GM18861 (cell line): Measurements from ENCODE around the gene GPD2.
"Not testable (repeated sequence)": the region's sequence is repeated elsewhere in the genome, so short reads cannot be mapped to it uniquely, and the experiment has no call there.

ENCODE experiments used
- ATAC-seq: cut with Tn5 transposase; IDR thresholded peaks from one replicate; pipeline ENCODE4 v1.9.1; 2021; ENCODE audit not compliant: unreplicated experiment

Gene GPD2

DNA sequence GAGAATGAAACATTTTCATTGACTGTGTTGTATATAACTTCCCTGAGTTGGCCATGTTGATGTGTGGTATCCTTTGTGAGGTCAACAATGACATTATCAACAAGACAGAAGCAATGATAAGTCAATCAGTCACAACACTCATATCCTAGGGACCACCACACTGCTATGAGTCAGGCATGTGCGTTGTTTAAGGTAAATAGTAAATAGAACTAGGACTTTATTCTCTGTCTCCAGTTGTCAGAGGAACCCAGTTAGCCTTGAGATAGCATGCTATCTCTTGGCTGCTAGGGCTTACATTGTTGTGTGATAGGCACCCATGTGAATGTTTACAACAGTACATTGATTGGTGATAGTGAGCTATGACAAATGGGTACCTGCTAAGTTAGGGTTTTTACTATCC is 37.3 kb downstream of the GPD2 start:
- ATAC-seq = no peak

DNA sequence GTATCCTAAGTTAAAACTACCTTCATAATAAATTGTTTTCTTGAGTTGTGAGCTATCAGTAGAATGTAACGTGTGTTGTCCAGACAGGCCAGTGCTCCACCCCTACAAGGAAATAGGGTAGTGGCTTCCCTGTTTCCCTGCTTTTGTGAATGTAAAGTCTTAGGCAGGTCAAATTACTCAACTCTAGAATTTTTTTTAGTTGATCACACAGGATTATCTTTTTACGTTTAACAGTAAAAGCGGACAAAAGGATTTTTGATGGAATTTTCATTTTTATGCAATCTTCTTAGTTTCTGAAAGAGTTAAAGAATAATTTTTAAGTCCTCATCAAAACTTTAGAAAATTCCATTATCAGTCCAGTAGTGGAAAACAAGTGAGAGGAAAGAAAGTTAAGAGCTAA is 38.2 kb downstream of the GPD2 start:
- ATAC-seq = no peak

DNA sequence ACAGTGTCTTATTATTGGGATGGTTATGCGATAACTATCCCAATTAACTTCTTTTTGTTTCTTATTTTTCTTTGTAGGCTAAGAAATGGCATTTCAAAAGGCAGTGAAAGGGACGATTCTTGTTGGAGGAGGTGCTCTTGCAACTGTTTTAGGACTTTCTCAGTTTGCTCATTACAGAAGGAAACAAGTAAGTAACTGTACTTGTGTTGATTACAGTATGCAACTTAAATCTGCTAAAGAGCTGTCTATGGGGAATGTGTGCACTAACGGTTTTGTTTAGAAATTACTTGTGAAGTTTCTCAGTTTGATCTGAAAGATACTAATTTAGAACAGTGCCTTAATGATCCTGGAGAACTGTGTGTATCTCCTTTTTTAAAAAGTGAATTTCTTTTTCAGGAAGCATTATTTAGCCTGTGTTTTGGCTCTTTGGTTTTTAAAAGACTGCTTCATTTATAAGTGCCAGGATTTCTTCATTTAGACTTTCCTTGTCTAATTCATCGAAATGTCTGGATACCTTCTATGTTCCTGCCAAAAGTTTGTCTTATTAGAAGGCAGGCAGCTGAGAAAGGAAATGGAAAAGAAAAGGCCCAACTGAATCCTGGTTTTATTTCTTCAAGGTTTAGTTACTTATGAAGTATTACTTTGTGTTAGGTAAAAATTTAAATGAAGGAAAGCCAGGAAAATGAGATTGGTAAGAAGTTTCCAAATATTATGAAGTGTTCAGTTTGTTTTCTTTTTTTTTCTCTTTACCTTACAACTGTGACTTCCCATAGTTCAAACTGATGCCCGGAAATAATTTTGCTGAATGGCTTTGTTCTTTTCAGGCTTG is 40.1 kb downstream of the GPD2 start:
- peak; percentile 38 for ATAC-seq

DNA sequence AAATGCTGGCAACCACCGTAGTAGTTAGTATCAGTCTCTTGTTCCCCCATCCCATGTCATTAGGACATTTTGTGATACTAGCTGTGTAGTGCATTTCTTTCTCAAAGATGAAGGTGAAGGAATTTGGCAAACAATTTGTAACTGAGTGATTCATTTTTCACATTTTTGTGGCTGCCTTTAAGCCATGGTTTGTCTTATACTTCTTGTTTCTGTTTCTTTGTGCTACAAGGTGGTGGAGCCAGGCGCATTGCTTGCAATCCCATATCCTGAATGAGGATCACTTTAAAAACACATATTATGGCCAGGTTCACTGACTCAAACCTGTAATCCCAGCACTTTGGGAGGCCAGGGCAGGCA is 40.6 kb downstream of the GPD2 start:
- ATAC-seq = peak; percentile 86

DNA sequence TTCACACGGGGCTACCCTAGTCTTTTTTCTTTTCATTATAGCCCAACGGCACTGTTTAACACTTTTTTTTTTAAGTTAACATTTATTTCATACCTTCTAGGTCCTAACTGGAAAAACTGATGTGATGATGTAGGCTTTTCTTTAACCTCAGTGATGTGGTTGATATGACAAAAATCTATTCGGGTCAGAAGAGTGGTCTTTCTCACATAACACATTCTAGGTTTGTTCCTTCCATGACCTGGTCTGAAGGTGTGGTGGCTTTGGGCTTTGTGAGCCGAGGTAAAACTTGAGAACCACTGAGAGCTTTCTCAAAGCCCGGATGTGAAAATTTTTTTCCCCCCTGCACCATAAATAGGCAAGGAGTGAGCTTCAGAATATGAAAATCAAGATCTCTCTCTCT is 44.2 kb downstream of the GPD2 start:
- no peak for ATAC-seq

DNA sequence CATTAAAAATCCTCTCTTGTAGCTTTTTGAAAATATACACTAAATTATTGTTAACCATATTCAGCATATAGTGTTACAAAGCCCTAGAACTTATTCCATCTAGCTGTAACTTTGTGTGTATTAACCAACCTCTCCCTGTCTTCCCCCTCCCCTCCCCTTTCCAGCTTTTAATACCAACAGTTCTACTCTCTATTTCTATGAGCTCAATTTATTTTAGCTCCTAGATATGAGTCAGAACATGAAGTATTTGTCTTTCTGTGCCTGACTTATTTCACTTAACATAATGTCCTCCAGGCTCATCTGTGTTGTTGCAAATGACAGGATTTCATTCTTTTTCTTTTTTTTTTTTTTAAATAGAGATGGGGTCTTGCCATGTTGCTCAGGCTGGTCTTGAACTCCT is 45.1 kb downstream of the GPD2 start:
- ATAC-seq = no peak

DNA sequence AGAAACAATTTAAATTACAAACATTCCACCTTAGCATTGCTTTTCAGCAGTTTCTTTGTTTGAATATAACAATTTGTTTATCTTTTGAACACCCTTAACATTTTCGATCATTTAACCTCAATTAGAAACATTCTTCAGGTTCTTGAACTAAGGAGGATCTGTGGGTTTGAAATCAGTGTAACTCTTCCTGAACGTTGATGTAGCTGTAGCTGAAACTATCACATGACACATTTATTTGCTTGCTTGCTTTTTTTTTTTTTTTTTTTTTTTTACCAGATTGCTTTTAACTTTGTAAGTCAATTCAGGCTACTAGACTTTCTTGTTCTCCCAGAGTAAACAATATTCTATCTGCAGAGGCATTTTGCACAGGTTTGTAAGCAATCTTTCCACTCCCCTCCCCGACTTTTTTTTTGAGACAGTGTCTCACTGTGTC is 47.6 kb downstream of the GPD2 start:
- no peak for ATAC-seq

DNA sequence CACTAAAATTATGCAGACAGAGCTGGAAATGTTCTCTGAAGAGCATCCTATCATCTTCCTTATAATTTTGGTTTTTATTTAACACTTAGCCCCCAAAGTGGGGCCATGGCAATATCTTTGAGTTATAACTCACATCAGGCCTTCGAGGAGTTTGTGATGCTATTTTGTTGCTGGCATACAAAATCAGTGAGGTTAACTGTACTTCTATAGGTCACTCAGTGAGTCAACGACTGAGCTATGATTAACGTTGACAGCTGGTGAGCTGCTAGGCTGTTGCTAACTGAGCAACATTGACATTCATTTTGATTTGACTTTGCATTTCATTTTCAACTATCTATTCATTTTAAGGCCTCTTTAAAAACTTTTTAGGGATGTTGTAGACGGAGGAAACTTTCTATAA is 50.0 kb downstream of the GPD2 start:
- ATAC-seq = no peak

DNA sequence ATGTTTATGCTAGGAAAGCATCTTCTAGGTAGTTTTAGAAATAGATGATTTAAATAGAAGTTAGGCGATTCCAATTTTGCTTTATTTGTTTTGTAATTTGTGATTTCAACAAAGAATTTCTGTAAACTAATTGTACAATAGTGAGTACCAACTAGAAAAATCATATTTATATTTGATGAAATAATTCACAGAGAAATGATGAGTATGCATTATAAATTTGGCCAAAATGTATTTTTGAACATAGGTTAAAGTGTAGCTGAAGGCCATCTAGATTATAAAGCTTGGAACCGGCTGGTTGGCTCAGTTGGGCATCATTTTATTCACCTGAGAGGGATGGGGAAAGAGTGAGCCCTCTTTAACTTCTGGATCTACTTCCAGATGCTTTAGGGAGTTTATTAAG is 50.4 kb downstream of the GPD2 start:
- no peak for ATAC-seq

DNA sequence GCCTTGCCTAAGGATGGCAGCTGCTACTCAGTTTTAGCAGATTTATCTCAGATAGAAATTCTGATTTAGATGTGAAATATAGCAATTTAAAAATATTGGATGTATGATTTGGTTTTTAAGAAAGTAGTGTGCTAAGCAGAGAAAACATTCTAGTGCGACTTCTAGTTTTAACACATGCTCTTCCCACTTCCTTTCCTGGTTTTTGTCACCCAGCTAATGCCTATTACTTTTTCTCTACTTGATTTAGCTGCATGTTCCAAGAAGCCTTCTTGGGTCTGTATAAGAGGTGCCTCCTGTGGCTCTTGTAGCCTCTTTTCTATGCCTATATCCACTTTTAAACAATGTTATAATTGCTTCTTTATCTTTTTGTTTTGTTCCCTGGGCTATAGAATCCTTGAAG is 53.0 kb downstream of the GPD2 start:
- ATAC-seq = no peak

DNA sequence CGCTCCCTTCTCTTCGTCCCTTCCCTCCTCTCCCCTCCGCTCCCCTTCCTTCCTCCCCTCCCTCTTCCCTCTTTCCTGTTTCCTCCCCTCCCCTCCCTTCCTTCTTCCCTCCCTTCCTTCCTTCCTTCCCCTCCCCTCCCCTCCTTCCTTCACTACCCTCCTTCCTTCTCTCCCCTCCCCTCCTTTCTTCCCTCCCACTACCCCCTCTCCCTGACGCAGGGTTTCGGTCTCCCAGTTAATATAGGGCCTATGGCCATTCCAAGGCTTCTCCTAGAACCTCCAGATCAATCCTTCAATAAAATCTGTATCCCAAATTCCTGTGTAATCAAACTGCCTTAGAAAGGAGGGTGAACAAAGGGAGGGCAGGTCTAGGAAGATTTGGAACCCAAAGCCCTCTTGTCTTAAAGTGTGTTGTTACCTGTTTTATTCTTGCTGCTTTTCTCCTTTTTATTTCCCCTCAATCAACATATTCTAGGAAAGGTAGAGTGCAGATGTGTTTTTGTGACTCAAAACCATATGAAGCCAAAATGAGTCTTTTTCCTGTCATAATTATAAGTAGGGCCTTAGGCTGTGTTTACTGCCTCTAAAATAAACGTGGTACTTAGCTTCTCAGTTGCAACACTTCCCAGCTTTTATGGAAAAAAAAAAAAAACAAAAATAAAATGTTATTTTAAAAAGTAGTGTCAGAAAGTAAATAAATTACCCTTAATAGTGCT is 53.7 kb downstream of the GPD2 start:
- no peak for ATAC-seq

DNA sequence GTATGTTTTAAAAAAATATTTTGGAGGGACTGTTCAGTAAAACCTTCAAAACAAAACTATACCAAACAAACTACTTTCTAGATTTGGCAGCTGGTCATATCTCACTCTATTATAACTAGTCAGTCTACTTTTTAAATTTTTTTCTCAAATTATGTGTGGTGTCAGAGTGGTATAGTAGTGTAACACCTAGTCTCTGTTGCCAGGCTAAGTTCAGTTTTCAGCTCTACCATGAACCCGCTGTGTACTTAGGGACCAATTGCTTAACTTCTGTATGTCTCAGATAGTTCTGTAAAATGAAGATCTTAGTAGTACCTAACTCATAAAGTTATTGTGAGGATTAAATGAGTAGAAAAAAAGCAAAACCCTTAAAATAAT is 54.3 kb downstream of the GPD2 start:
- no peak for ATAC-seq

DNA sequence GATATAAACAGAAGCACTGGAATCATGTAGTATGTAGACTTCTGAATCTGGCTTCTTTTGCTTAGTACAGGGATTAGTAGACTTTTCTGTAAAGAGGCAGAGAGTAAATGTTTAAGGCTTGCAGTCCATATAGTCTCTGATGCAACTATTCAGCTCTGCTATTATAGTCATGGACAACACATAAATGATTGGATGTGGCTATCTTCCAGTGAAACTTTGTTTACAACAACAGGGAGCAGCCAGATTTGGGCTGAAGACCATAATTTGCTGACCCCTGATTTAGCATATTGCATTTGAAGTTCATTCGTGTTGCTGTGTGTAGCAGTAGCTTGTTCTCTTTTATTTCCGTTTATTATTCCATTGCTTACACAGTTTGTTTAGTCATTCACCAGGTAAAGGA is 55.0 kb downstream of the GPD2 start:
- ATAC-seq = no peak

DNA sequence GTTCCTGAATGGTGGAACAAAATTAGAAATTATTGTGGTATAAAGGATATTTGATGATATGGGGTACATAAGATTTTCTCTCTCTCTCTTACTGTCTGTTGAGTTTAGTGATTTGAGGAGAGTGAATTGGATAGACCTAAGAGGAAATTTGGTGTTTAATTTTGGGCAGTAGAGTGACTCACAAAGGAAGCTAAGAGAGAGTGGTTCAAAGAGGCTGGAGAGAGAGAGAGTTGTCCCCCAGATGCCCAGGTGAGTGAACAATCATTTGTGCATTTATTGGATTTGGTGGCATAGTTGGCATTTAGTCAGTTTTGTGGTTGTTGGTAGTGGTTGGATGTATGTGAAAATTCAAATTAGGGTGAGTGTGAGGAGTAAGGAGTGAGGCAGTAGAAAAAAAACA is 56.8 kb downstream of the GPD2 start:
- no peak for ATAC-seq

DNA sequence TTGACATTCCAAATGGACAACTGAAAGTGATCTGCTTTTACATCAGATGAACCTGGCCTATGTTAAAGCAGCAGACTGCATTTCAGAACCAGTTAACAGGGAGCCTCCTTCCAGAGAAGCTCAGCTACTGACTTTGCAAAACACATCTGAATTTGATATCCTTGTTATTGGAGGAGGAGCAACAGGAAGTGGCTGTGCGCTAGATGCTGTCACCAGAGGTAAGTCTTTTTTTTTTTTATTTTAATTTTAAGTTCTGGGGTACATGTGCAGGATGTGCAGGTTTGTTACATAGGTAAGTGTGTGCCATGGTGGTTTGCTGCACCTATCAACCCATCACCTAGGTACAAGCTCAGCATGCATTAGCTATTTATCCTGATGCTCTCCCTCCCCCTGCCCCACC is 59.8 kb downstream of the GPD2 start:
- ATAC-seq = not testable (repeated sequence)

DNA sequence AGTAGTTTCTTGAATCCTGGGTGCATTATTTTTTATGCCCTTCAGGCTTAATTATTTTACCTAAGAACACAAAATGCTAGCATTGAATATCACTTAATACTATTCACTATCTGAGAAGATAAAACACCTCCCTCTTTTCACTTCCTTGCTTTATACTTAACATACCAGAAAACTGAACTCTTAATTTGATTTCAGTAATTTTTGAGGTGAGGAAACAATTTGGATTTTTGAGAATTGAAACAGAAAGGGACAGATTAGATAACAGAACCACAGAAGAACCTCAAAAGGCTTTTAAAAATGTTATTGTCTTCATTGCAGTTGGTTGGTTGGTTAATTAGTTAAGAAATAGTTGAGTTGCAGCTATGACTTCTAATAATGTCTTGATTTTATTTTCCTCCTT is 69.5 kb downstream of the GPD2 start:
- peak; percentile 88 for ATAC-seq

DNA sequence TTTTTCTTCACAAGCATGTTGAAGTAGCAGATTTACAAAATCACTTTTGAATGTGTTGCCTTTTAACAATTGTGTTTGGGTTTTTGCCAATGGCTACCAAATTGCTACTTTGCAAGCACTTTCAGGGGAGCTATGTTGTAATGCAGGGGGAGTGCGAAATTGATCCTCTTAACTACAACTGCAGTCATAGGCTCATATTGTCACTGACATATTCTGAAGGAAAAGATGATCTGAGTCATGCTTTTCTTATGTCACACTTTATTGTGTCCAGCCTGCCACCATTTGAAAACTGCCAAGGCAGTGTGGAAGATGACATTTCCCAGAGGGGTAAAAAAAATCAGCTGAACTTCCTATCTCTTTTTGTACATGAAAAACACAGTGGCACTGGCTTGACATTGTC is 74.9 kb downstream of the GPD2 start:
- ATAC-seq = no peak

DNA sequence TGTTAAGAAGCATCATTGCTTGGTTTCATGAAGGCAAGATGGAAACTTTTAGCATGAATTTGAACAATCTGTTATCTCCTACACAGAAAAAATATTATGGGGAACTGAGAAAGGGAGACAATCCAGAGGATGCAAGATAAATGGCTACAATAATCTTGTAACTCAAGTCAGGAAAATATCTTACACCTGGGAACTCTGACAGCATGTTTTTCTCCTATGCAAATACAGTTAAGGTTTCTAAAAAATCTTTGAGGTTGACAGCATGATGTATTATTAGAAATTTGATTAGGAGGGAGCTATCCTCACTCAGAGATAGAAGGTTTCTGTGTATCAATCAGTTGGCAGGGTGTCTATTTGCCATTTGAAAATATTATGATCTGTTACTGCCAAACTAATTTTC is 75.6 kb downstream of the GPD2 start:
- peak; percentile 65 for ATAC-seq

DNA sequence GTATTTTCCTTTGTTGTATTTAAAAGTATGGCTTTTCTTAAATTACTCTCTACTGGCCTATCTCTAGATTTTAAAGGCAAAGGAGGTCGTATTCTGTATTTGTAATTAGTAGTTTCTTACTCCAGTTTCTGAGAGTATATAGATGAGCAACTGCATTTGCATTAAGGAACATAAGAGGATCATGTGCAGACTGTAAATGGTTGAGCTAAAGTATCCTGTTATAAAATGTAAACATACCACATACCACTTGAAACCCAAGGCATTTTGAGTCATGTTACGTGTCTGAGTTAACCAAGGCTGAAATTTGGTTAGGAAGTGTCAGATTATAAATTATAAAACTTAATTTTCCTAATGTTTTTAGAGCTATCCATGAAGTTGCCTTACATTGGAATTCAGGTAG is 76.3 kb downstream of the GPD2 start:
- no peak for ATAC-seq

DNA sequence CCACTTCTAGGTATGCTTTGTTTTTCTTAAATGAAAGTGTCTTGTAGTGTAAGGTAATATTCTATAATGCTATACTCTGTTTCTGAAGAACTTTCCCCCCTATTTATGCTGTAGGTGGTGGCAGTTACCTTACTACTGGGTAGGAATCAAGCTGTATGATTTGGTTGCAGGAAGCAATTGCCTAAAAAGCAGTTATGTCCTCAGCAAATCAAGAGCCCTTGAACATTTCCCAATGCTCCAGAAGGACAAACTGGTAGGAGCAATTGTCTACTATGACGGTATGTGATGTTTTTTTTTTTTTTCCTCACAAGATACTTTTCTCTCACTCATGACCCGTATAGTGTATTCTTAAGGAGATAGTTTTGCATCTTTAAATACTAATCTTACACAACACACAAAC is 77.0 kb downstream of the GPD2 start:
- no peak for ATAC-seq

DNA sequence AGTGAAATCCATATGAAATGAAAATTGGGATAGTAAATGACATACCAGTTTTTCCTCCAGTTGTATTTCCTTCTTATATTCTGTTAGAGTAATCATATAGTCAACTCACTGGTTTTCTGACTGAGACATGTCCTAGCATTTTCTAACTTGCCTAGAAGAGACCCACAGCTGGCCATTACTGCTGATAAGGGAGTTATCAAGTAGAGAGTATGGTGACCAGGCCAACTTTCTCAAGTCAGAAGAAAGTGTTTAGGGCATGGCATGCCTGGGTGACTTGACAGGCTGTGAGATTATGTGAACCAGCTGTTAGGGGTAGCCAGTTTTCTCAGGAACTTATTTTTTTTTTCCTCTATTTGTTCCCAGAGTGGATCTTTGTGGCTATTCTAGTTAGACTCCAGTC is 81.2 kb downstream of the GPD2 start:
- ATAC-seq = no peak

DNA sequence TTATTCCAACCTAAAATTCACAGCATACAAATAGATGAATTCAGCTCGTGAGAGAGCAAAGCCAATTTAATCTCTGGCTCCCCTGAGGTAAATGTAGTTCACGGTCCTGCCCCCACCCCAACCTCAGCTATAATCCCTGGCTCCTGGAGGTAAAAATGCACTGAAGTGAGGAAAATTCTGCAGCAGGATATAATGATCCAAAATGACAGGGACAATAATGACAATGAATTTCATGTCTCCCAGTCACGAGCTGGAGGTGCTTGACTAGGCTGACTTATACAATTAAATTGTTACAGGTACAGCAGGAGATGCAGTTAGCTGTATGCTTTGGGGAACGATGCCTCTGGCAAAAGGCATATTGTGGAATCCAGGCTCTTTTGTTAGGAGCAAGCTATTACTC is 82.0 kb downstream of the GPD2 start:
- ATAC-seq = no peak
